GM11168 (cell line): ENCODE data around the gene DAGLA.

Experiments
- in situ Hi-C: fragments of 300-500 bp; cut with MboI; formaldehyde crosslinking; loops from one replicate; pipeline ENCODE4 v1.12.0; 2022; ENCODE audit warnings: low sequenced_read_pairs; ENCODE audit not compliant: unreplicated experiment

The DAGLA gene

DNA sequence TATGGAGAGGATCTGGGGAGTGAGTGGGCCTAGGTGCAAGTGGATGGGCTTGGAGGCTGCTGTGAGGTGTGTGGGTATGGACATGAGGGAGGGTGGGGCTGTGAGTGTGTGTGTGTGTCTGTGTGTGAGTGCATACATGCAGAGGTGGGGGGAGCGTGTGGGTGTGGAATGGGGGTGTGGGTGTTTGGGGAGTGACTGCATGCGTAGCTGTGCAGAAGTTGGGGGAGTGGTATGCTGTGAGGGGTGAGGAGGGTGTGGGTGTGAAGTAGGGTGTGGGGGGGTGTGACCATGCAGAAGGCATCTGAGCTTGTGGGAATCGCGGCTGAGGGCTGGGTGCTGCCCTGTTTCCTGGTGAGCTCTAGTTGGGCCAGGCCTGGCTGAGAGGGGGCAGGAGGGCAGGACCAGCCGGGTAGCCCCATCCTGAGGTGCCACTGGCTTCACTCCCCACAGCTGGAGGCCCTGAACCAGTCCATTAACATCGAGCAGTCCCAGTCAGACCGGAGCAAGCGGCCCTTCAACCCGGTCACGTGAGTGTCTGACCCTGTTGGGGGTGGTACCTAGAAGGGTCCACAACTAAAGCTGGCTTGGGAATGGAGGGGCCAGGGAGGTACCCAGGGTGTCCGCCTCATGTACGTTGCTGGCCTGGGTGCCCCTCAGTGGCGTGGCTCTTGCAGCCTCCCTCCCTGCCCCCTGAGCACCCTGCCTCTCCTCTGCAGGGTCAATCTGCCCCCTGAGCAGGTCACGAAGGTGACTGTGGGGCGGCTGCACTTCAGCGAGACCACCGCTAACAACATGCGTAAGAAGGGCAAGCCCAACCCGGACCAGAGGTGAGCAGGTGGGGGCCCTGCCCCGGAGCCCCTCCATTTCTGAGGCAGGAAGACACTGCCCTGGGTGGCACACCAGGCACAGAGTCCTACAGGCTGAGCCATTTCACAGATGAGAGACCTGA is 95.7 kb downstream of the DAGLA start:
- in situ Hi-C loops = no loop called here

DNA sequence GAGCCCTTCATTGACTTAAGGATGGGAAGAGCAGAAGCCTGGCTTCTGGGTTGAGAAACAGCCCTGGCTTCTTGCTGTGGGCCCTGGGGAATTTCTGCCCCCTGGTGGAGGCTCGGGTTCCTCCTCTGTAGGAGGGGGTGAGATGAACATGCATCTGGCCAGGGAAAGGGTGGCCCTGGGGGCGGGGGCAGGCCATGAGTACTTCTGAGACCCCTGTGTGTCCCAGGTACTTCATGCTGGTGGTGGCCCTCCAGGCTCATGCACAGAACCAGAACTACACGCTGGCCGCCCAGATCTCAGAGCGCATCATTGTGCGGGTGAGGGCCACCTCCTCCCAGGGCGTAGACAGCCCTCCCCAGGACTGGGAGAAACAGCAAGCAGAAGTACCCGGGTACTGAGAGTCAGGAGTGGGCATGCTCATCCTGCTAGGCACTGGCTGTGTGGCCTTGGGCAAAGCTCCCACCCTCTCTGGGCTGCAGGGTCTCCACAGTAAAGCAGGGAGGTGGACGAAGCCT is 96.4 kb downstream of the DAGLA start:
- in situ Hi-C loops = no loop called here

DNA sequence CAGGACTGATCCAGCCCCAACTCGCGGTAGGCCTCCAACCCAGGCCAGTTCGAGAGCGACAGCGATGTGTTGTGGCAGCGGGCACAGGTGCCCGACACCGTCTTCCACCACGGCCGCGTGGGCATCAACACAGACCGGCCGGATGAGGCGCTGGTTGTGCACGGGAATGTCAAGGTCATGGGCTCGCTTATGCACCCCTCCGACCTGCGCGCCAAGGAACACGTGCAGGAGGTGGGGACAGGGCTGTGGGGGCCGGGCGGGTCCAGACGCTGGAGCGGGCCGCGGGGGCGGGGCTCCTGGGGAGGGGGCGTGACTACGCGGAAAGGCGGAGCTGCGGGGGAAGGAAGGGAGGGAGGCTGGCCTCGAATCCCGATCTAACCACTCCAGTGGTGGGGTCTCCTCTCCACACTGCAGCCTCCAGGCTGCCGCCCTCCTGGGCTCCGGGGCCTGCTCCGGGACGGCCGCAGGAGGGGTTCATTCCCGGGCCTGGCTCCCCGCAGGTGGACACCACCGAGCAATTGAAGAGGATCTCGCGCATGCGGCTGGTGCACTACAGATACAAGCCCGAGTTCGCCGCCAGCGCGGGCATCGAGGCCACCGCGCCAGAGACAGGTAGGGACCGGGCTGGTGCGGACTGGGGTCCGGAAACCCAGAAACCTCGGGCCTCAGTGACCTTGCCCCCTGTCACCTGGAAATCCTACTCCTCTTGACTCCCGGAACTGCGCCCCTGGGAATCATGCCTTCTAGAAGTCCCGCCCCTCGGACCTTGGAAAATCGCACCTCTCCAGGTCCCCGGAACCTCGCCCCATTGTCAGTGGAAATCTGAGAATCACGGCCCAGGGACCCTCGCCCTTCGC is 97.3 kb downstream of the DAGLA start:
- in situ Hi-C loops = no loop called here

DNA sequence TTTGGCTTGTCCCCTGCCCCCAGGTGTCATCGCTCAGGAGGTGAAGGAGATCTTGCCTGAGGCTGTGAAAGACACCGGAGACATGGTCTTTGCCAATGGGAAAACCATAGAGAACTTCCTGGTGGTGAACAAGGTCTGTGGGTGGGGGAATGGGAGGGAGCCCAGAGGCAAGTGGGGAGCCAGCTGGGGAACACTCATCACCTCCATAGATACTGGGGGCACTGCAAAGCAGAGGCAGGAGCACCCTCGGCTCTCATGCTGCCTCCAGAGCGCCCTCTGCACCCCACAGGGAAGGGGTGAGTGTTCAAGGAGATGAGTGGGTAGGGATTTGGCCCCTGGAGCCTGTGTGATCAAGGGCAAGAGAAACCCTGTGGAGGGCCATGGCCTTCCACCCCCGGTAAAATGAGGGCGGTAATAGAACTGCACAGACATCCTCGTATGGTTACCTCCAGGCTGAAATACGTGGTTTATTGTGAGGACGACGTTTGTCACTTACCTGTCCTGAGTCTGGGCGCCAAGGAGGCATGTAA is 98.2 kb downstream of the DAGLA start:
- in situ Hi-C loops = no loop called here

DNA sequence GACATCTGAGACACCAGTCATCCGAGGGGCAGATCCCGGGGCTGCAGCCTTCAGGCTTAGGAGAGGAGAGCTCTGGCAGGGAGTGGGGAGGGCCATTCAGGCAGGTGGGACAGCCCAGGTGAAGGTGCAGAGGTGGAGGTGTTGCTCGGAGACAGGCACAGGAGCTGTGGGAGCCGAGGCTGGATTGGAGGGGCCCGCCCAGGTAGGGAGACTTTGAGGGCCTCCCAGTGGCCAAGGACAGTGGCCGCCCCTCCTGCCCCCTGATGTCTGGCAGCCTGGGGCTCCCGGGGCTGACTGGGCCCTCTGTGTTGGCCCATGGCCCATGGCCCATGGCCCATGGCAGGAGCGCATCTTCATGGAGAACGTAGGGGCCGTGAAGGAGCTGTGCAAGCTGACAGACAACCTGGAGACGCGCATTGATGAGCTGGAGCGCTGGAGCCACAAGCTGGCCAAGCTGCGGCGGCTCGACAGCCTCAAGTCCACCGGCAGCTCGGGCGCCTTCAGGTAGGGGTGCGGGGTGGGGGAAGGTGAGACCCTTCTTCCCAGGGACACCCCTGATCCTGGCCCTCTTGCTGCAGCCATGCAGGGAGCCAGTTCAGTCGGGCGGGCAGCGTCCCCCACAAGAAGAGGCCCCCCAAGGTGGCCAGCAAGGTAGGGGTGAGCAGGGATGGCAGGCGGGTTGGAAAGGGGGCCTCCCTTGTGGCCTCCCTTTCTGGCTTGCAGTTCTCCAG is 98.9 kb downstream of the DAGLA start:
- in situ Hi-C loops = no loop called here

DNA sequence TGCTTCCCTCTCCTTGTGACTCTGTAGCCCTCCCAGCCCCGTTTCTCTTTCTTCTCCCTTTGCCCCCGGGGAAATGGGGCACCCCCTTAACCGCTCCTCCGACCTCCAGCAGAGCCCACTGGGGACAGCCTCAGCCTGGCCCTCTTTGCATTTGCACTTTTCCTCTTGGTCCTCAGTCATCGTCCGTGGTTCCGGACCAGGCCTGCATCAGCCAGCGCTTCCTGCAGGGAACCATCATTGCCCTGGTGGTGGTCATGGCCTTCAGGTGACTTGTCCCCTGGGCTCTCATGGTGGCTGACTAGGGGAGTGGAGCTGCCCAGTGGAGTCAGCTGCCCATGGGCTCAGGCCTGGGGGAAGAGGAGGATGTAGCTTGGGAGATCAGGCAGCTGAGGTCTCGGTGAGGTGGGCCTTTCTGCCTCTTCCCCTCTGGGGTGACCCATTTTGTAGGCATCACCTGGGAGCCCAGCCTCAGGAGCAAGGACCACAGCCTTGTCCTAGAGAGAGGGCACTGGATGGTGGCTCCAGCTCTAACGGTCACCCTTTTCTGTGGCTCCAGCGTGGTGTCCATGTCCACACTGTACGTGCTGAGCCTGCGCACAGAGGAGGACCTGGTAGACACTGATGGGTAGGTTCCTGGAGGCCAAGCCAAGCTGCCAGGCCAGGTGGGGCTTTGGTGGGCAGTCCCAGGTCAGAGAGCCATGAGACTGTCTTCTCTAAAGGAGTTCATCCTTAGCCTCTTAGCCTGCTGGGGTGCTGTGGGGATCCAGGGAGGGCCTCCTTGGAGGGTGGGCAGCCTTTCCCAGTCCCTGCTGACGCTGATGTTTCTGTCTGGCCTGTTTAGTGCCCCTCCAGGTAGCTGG is 99.7 kb downstream of the DAGLA start:
- in situ Hi-C loops = no loop called here

DNA sequence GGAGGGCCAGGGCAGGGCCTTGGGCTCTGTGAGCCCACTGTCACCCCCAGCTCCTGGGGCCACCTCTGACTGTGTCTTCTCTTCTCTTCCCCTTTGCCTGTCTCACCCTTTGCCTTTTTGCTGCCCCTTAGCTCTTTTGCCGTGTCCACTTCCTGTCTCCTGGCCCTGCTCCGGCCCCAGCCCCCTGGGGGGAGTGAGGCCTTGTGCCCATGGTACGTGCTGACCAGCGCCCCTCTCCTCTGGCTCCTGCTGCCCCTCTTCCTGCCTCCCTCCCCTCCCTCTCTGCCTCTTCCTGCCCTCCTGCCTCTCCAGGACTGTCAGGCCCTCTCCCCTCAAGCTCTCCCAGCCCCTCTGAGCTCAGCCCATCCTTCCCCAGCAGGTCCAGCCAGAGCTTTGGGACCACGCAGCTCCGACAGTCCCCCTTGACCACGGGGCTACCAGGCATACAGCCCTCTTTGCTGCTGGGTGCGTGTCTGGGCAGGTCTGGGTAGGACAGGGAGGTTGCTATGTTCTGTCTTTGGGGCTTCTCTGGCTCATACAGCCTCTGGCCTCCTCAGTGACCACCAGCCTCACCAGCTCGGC is 100.5 kb downstream of the DAGLA start:
- in situ Hi-C loops = no loop called here

DNA sequence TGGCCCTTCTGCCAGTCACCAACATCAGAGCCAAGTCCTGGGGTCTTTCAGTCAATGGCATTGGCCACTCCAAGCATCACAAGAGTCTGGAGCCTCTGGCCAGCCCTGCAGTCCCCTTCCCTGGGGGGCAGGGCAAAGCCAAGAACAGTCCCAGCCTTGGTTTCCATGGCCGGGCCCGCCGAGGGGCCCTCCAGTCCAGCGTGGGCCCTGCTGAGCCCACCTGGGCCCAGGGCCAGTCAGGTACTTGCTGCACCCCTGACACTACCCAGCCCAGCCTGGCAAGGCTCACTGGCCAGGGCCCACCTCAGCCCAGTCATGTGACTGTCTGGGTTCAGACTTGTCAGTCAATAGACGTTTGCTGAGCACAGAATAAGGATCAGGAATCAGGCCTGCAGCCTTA is 101.4 kb downstream of the DAGLA start:
- in situ Hi-C loops = no loop called here

DNA sequence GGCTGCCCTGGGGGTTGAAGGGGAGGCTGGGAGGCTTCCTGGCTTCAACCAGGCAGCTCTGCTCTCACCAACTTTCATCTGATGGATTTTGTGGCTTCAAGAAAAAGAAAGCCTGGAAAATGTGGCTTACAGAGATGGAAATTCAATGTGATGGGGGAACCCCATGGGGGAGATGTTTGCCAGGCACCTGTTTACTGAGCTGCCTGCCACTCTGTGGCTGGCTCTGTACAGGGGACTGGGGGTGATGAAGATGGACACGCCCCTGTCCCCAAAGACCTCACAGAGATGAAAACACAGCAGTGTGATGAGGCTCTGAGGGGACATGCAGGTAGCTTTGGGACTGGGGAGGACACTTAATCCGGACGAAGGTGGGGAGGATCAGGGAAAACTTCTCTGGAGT is 102.1 kb downstream of the DAGLA start:
- in situ Hi-C loops = no loop called here

DNA sequence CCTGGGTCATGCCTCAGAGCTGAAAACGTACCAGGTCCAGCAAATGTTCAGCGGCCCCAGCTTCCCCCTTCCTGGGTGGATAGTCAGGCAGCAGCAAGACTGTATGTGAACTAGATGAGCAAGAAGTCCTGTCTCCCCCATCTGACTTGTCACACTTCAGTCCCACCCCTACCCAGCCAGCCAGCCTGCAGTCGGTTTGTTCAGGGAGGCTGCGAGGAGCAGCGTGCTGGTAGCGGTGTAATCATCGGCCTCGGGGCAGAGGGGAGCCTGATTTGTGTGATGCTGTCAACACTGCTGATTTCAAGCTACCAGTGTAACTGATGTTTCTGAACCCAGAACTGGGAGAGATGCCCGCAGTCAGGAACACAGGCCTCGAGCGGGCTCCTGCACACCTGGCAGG is 102.7 kb downstream of the DAGLA start:
- in situ Hi-C loops = no loop called here

DNA sequence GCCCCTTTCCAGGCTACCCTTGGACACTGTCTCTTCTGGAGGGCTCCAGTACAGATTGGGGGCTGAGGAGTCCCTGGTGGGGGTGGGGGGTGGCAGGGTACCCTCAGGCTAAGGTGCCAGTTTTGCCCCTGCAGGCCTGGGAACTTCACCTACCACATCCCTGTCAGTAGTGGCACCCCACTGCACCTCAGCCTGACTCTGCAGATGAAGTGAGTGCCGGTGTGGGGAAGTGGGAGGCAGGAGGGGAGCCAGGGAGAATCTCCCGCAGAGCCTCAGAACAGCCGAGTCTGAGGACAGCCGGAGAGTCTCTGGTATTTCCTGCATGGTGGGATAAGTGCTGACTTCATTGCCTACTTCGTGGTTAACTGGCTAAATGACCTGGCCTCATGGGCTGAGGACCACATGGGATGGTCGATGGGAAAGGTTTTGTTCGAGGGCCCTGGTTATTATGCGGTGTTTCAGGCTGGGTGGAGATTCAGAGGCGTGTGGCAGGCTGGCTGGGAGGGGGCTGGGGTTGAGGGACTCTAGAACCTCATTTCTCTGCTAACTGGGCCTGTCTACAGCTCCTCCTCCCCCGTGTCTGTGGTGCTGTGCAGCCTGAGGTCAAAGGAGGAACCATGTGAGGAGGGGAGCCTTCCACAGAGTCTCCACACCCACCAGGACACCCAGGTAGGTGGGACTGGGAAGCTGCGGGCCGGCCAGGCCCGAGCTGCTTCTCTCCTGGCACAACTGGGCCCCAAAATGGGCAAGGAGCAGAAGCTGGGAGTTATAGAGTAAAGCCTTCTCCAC is 103.7 kb downstream of the DAGLA start:
- in situ Hi-C loops = no loop called here

DNA sequence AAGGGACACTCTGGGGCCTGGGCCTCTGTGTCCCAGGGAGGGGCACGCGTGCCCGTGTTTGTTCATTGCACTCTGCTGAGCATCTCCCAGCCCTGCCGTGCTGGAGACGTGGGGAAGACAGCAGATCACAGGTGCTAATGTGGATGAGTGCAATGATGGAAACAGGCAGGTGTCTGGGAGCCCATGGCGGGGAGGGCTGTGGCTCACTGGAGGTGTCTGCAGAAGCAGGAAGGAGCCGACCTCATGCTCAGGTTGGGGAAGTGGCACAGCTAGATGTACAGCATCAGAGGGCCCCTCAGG is 104.3 kb downstream of the DAGLA start:
- in situ Hi-C loops = no loop called here

DNA sequence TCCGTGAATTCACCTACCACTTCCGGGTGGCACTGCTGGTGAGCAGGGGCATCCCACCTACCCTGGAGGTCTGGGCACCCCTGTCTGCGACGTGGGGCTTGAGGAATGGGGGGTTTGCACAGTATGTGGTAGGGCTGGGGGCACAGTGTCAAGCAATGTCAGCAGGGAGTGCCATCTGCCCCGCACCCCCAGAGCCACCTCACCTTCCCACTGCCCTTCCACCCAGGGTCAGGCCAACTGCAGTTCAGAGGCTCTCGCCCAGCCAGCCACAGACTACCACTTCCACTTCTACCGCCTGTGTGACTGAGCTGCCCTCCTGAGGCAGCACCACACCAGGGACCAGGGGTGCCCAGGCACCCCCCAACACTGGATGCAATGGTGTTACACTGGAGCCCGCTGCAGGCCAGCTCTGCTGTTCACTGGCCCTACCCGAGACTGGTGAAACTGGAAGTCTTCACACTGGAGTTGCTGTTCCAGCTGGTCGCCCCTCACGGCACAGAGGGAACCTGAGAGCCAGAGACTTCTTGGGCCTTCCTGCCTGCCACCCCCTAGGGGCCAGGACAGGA is 105.7 kb downstream of the DAGLA start:
- in situ Hi-C loops = no loop called here

DNA sequence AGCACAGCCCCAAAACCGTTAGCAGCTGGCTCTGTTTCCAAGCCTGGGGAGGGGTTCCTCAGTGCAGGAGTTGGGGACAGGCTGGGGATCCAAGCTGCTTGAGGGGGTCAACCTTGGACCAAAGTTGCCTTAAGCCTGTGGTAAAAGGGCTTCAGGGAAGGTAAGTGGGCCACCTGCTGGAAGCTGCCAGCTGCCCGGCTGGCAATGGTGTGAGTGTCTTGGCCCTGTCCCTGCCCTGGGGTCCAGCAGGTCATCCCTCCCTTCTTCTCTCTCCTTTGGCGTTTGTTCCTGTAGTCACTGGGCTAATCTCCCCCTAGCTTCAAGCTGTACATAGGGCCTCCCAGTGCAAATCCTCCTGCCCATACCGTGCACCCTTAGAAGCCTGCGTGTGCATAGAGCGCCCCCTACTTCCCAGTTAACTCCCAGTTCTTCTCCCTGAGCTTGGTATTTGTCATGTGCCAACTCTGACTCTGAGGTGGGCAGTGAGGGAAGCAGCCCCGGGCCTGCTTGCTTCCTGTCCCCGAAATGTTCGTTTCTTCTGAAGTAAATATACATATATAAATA is 107.8 kb downstream of the DAGLA start:
- in situ Hi-C loops = no loop called here

DNA sequence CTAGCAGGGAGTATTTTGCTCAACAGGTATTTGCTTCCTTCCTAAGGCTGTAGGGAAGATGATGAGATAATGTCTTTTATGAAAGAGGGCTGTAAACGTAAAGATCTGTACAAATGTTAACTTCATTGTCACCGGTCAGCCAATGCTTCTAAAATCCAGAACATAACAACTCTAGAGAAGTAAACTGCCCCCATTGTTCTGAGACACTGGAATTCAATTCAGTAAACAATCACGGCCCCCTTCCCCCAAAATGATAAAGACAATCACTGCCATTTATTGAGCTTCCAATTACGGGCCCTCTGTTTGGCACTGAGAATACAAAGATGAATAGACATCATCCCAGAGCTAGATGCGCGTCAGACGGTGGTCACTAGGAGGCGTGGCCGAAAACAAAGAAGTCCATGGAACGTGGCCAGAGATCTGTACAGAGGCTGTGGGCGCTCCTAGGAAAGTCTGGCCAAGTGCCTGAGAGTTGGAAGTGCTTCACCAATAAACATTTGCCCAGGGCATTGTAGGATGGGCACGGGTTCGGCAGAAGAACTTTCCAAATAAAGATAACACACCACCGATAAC is 111.6 kb downstream of the DAGLA start:
- in situ Hi-C loops = loop anchor here (5.0 kb wide), 1 partner anchor 105 kb away; no protein-coding TSS in a partner anchor

DNA sequence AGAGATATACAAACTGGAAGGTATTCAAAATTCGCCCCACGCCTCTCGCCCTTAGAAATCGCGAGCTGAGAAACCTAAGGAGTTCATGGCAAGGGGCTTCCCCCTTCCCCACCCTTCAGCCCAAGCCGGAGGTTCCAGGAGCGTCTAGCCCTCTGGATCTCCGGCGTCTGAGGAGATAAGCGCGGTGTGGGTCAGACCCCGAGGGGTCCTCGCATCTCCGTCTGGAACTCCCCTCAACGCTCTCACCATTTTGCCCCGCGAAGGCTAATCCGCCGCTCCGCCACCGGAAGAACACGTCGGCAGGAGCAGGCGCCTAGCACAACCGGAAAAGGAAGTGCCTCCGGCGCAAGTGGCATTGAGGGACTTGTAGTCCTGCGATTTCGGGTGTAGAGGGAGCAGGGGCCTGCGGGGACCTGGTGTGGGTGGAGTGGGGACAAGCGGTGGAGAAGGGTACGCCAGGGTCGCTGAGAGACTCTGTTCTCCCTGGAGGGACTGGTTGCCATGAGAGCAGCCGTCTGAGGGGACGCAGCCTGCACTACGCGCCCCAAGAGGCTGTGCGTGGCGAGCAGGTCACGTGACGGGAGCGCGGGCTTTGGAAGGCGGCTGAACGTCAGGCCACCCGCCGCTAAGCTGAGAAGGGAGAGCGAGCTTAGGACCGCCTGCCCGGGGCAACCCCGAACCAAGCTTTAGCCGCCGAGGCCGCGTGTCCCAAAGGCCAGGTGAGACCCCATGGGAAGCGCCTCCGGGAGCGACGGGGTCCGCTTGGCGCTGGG is 112.3 kb downstream of the DAGLA start, which contains the start of the genes FEN1 and TMEM258:
Gene FEN1 (plus strand): TSS at position 602 of the 773 bp plus-strand sequence. CDS start 2,451 bp downstream, outside the sequence.
Gene TMEM258 (minus strand): TSS at position 290 of the 773 bp plus-strand sequence. CDS start 41 bp downstream, at position 249.
- in situ Hi-C loops = loop anchor here (5.0 kb wide), 1 partner anchor 105 kb away; no protein-coding TSS in a partner anchor
